Neuron (in vitro differentiated cells): ENCODE results near the gene GABRB3.

Experiments used
- H2AFZ ChIP-seq: one replicate; pipeline ENCODE4 v1.6.1; 2013; ENCODE audit warnings: low read depth, mild to moderate bottlenecking, inconsistent platforms, low read length, moderate library complexity
- H3K27me3 ChIP-seq: one replicate; pipeline ENCODE4 v1.6.1; 2013; ENCODE audit warnings: low read length; ENCODE audit not compliant: insufficient read depth
- H3K36me3 ChIP-seq: one replicate; pipeline ENCODE4 v1.6.1; 2013; ENCODE audit warnings: low read length; ENCODE audit not compliant: insufficient read depth
- H3K4me1 ChIP-seq: one replicate; pipeline ENCODE4 v1.6.1; 2013; ENCODE audit warnings: low read length; ENCODE audit not compliant: insufficient read depth
- H3K4me3 ChIP-seq: 2 replicates; pipeline ENCODE4 v1.5.1; 2013; ENCODE audit warnings: mild to moderate bottlenecking, low read length, moderate library complexity
- H3K9me3 ChIP-seq: one replicate; pipeline ENCODE4 v1.6.1; 2013; ENCODE audit warnings: low read length

GABRB3 gene

GRCh38 chr15:26772154-26773066, at the start of gene GABRB3:
Gene GABRB3, minus strand, starts transcription at chr15:26773066.
- H3K27me3 ChIP-seq: peaks cover 42% of the 10 kb centered on the region
- H3K4me1 ChIP-seq: peaks cover 4% of the 10 kb centered on the region
- H3K36me3 ChIP-seq: no peaks in the 10 kb centered on the region

GRCh38 chr15:26807517-26808427, 34.9 kb upstream of the GABRB3 start:
- H3K27me3 ChIP-seq: no peaks in the 10 kb centered on the region
- no peaks in the 10 kb centered on the region for H3K4me1 ChIP-seq
- H3K9me3 ChIP-seq: no peaks in the 10 kb centered on the region
- H3K4me3 ChIP-seq: no peak overlapping the region
- no peaks in the 10 kb centered on the region for H3K36me3 ChIP-seq
- H2AFZ ChIP-seq: no peak overlapping the region

More at GRCh38 chr15:26772154-26773066, at the start of gene GABRB3:
- Histone ChIP-seq H3K4me3 (peak within 1 kb of the TSS; percentile 57), H3K9me3 (no peaks in the 10 kb centered on the region), H2AFZ (peak within 1 kb of the TSS; percentile 87)

GRCh38 chr15:26806574-26806973, 33.7 kb upstream of the GABRB3 start:
- Histone ChIP-seq H3K36me3 (no peaks in the 10 kb centered on the region), H3K4me3 (no peak overlapping the region), H2AFZ (no peak overlapping the region), H3K27me3 (no peaks in the 10 kb centered on the region), H3K4me1 (no peaks in the 10 kb centered on the region), H3K9me3 (no peaks in the 10 kb centered on the region)

GRCh38 chr15:26806151-26806550, 33.3 kb upstream of the GABRB3 start:
- Histone ChIP-seq H3K4me1 (no peaks in the 10 kb centered on the region), H3K4me3 (no peak overlapping the region), H3K9me3 (no peaks in the 10 kb centered on the region), H3K27me3 (no peaks in the 10 kb centered on the region), H3K36me3 (no peaks in the 10 kb centered on the region), H2AFZ (no peak overlapping the region)

- Histone ChIP-seq H3K4me1 (no peaks in the 10 kb centered on the region), H3K4me3 (no peak overlapping the region), H2AFZ (no peak overlapping the region), H3K27me3 (no peaks in the 10 kb centered on the region), H3K36me3 (no peaks in the 10 kb centered on the region), H3K9me3 (no peaks in the 10 kb centered on the region)
Observed at GRCh38 chr15:26805470-26805869, 32.6 kb upstream of the GABRB3 start.

- H3K36me3 ChIP-seq: no peaks in the 10 kb centered on the region
- H3K4me1 ChIP-seq: no peaks in the 10 kb centered on the region
- H3K9me3 ChIP-seq: no peaks in the 10 kb centered on the region
- H3K27me3 ChIP-seq: no peaks in the 10 kb centered on the region
- H2AFZ ChIP-seq: no peak overlapping the region
- H3K4me3 ChIP-seq: no peak overlapping the region
Observed at GRCh38 chr15:26804063-26804804, 31.4 kb upstream of the GABRB3 start.

GRCh38 chr15:26790118-26790517, 17.3 kb upstream of the GABRB3 start:
- Histone ChIP-seq H3K27me3 (no peaks in the 10 kb centered on the region), H3K4me3 (no peak overlapping the region), H3K4me1 (no peaks in the 10 kb centered on the region), H2AFZ (no peak overlapping the region), H3K9me3 (no peaks in the 10 kb centered on the region), H3K36me3 (no peaks in the 10 kb centered on the region)

- H3K9me3 ChIP-seq: no peaks in the 10 kb centered on the region
- no peak overlapping the region for H3K4me3 ChIP-seq
Observed at GRCh38 chr15:26781816-26782215, 8.9 kb upstream of the GABRB3 start.

GRCh38 chr15:26773917-26774316, 1.1 kb upstream of the GABRB3 start:
- Histone ChIP-seq H3K4me3 (peak overlapping the region; percentile 57), H3K27me3 (peaks cover 42% of the 10 kb centered on the region), H3K9me3 (no peaks in the 10 kb centered on the region), H2AFZ (no peak overlapping the region), H3K36me3 (no peaks in the 10 kb centered on the region), H3K4me1 (peaks cover 4% of the 10 kb centered on the region)

More at GRCh38 chr15:26781816-26782215, 8.9 kb upstream of the GABRB3 start:
- H3K27me3 ChIP-seq: peaks cover 3% of the 10 kb centered on the region
- no peaks in the 10 kb centered on the region for H3K4me1 ChIP-seq
- no peaks in the 10 kb centered on the region for H3K36me3 ChIP-seq
- no peak overlapping the region for H2AFZ ChIP-seq

- no peaks in the 10 kb centered on the region for H3K36me3 ChIP-seq
- H3K4me3 ChIP-seq: peak overlapping the region; percentile 57
- peaks cover 42% of the 10 kb centered on the region for H3K27me3 ChIP-seq
- H2AFZ ChIP-seq: peak overlapping the region; percentile 87
- peaks cover 4% of the 10 kb centered on the region for H3K4me1 ChIP-seq
- no peaks in the 10 kb centered on the region for H3K9me3 ChIP-seq
Observed at GRCh38 chr15:26773067-26773877, 406 bp upstream of the GABRB3 start.

- Histone ChIP-seq H3K36me3 (no peaks in the 10 kb centered on the region), H2AFZ (peak overlapping the region; percentile 87), H3K9me3 (no peaks in the 10 kb centered on the region), H3K4me1 (peaks cover 4% of the 10 kb centered on the region), H3K27me3 (peaks cover 42% of the 10 kb centered on the region), H3K4me3 (peak overlapping the region; percentile 38)
Observed at GRCh38 chr15:26771578-26772153, 1.2 kb downstream of the GABRB3 start.

- Histone ChIP-seq H3K4me3 (peak overlapping the region; percentile 38), H3K4me1 (peaks cover 4% of the 10 kb centered on the region), H3K9me3 (no peaks in the 10 kb centered on the region), H3K36me3 (no peaks in the 10 kb centered on the region), H2AFZ (no peak overlapping the region), H3K27me3 (peaks cover 42% of the 10 kb centered on the region)
Observed at GRCh38 chr15:26771168-26771567, 1.7 kb downstream of the GABRB3 start.
